HepG2 (cell line): ENCODE data around the gene SOX12. TPM values are rescaled to one million over a fixed set of nuclear protein-coding genes. Genes with fewer than 3 reads are reported as not detected.

ENCODE experiments used
- AGO1 ChIP-seq: fragments of 200-400 bp; formaldehyde crosslinking; IDR thresholded peaks from 2 replicates; pipeline ENCODE4 v1.6.1; 2017; ENCODE audit warnings: mild to moderate bottlenecking, low read depth, low read length, moderate library complexity; ENCODE audit not compliant: poor library complexity, severe bottlenecking
- ATF7 ChIP-seq, 2 experiments: fragments of 450-650 bp in 1 of 2; sonication (generic) in 1 of 2; formaldehyde crosslinking in 1 of 2; IDR thresholded peaks; 2 replicates each; pipeline versions ENCODE4 v1.4.0 to v1.6.1; 2016 to 2020; ENCODE audit warnings: antibody characterized with exemption in 1 of 2, mild to moderate bottlenecking in 1 of 2, missing genetic modification reagents in 1 of 2
- ATM ChIP-seq: fragments of 450-650 bp; IDR thresholded peaks from 2 replicates; pipeline ENCODE4 v1.7.1; 2017; ENCODE audit warnings: mild to moderate bottlenecking, borderline replicate concordance
- CEBPZ ChIP-seq: IDR thresholded peaks from 2 replicates; pipeline ENCODE4 v1.6.1; 2012; ENCODE audit warnings: low read length, improper control_type of control experiment
- DNMT3B ChIP-seq: conservative IDR thresholded peaks from 2 replicates; pipeline ENCODE4 v1.6.1; 2016; ENCODE audit warnings: missing biosample characterization, control low read depth
- FOXM1 ChIP-seq: sonication (generic); formaldehyde crosslinking; IDR thresholded peaks from 2 replicates; pipeline ENCODE4 v1.5.0; 2020; ENCODE audit warnings: missing genetic modification reagents
- ISL2 ChIP-seq: sonication (generic); formaldehyde crosslinking; IDR thresholded peaks from 2 replicates; pipeline ENCODE4 v1.5.0; 2020; ENCODE audit warnings: missing genetic modification reagents
- MAZ ChIP-seq, 2 experiments: sonication (generic) in 1 of 2; formaldehyde crosslinking in 1 of 2; IDR thresholded peaks; 2 replicates each; pipeline versions ENCODE4 v1.5.0 to v1.6.1; 2012 to 2020; ENCODE audit warnings: low read depth in 2 of 2, mild to moderate bottlenecking in 2 of 2, borderline replicate concordance in 1 of 2, improper control_type of control experiment in 1 of 2, low read length in 1 of 2, missing genetic modification reagents in 1 of 2, moderate library complexity in 1 of 2
- MIXL1 ChIP-seq: IDR thresholded peaks from 2 replicates; pipeline ENCODE4 v1.6.1; 2016
- NAIF1 ChIP-seq: sonication (generic); formaldehyde crosslinking; IDR thresholded peaks from 2 replicates; pipeline ENCODE4 v1.5.0; 2020; ENCODE audit warnings: mild to moderate bottlenecking, missing genetic modification reagents, borderline replicate concordance
- PBX2 ChIP-seq: IDR thresholded peaks from 2 replicates; pipeline ENCODE4 v1.6.1; 2016; ENCODE audit warnings: control low read depth
- ZBTB3 ChIP-seq: sonication (generic); formaldehyde crosslinking; IDR thresholded peaks from 2 replicates; pipeline ENCODE4 v1.4.0; 2020; ENCODE audit warnings: low read depth, mild to moderate bottlenecking, moderate library complexity, missing genetic modification reagents, borderline replicate concordance
- ZFP36L1 ChIP-seq: sonication (generic); formaldehyde crosslinking; IDR thresholded peaks from 2 replicates; pipeline ENCODE4 v1.8.0; 2022; ENCODE audit warnings: mild to moderate bottlenecking, missing genetic modification reagents, moderate library complexity
- ZKSCAN1 ChIP-seq: fragments of 150-350 bp; IDR thresholded peaks from 2 replicates; pipeline ENCODE4 v1.6.1; 2014; ENCODE audit warnings: low read length
- ZNF275 ChIP-seq: sonication (generic); formaldehyde crosslinking; IDR thresholded peaks from 2 replicates; pipeline ENCODE4 v1.8.0; 2022; ENCODE audit warnings: missing genetic modification reagents, mild to moderate bottlenecking, inconsistent platforms, borderline replicate concordance
- ZNF326 ChIP-seq: sonication (generic); formaldehyde crosslinking; IDR thresholded peaks from 2 replicates; pipeline ENCODE4 v1.4.0; 2020; ENCODE audit warnings: missing genetic modification reagents, borderline replicate concordance
- ZNF354B ChIP-seq: sonication (generic); formaldehyde crosslinking; IDR thresholded peaks from 2 replicates; pipeline ENCODE4 v1.8.0; 2022; ENCODE audit warnings: mild to moderate bottlenecking, missing genetic modification reagents
- ZNF362 ChIP-seq: sonication (generic); formaldehyde crosslinking; IDR thresholded peaks from 2 replicates; pipeline ENCODE4 v1.4.0; 2020; ENCODE audit warnings: missing genetic modification reagents, mild to moderate bottlenecking, borderline replicate concordance
- ZNF552 ChIP-seq: sonication (generic); formaldehyde crosslinking; IDR thresholded peaks from 2 replicates; pipeline ENCODE4 v1.9.0; 2022; ENCODE audit warnings: missing genetic modification reagents, mild to moderate bottlenecking, borderline replicate concordance
- polyA plus RNA-seq, 8 experiments: library from polyadenylated mRNA; depleted of rRNA in 3 of 8; stranded (reverse) in 7 of 8; unstranded in 1 of 8; fragments of >200 nt; fragmentation: Illumina TruSeq in 4 of 8; extraction: Trizol in 4 of 8; gene quantifications; 2 replicates each; pipeline versions ENCODE4 v1.2.1 to v1.2.3, GENCODE V29; 2011 to 2016; ENCODE audit warnings: low read depth in 4 of 8, missing spikeins in 1 of 8, mixed read lengths in 1 of 8; ENCODE audit not compliant: insufficient read depth in 1 of 8
- total RNA-seq, 5 experiments: library from RNA; depleted of rRNA; stranded (reverse); fragments of >200 nt; fragmentation: Illumina TruSeq; extraction: Trizol; gene quantifications; 2 replicates each; pipeline ENCODE4 v1.2.3, GENCODE V29; 2016; ENCODE audit warnings: low read depth in 1 of 5
- TF ChIP-seq, protein P1 (sequence below): sonication (generic); formaldehyde crosslinking; IDR thresholded peaks from 2 replicates; pipeline ENCODE4 v1.5.0; 2020; ENCODE audit warnings: mild to moderate bottlenecking, low read depth, missing genetic modification reagents, borderline replicate concordance

Gene SOX12
- total and polyA plus RNA-seq, 2 of the 13 experiments (the other 11 are each of a cell fraction or from before 2014, with no cell fraction given), result 10.0 to 18.7 TPM

DNA sequence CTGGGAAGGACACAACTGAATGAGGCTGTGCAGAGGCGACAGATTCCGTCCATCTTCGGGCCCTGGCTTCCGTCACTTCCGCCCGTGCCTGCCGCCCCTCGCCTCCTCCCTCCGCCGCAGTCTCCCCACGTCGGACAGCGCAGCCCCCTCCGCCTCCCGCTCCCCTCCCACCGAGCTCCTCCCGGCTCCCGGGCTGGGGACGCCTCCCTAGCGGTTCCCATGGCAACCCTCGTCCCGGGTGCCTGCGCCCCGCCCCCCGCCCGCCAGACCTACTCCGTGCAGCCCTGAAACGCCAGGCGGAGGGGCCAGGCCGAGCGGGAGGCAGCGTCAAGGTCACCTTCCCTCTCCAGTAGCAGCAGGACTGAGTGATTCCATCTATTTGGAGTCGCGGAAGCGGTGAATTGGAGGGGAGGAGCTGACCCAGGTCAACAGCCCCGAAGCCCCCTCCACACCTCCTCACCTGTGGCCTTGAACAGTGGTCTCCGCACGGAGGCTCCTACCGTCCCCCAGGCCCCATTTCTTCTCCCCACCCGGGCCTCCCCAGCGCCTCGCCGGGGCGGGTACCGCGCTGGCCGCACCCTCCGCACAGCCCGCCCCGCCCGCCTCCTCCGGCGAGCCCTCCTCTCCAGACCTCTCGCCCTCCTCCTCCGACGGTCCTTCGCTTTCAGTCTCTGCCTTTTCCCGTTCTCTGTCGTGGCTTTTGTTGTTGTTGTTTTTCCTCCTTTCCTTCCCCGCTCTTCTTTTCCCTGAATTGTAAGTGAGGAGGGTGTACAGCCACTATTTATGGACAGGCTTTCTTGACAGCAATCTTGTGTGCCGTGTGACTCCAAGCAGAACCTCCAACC lies 22.5 kb downstream of the SOX12 start (continued):
- TF ChIP-seq CEBPZ, result no peak
- TF ChIP-seq DNMT3B, result peak; percentile 72; the same call in 1 of the 2 replicates
- TF ChIP-seq ATF7 (IDR thresholded peaks at IDR 0.05), result no peak; the same call in 1 of the 2 replicates
- TF ChIP-seq ATF7 (CRISPR knock-in tag; IDR thresholded peaks at IDR 0.05), result peak; percentile 77; the same call in 1 of the 2 replicates
- 0 out of 2 replicates have a peak, but pooled peaks have one; percentile 67 for TF ChIP-seq ZNF354B (CRISPR knock-in tag)
- peak; percentile 82; the same call in 1 of the 2 replicates for TF ChIP-seq ZNF552
- TF ChIP-seq ZNF326 (CRISPR knock-in tag), result peak; percentile 55; the same call in 1 of the 2 replicates
- TF ChIP-seq MIXL1 (CRISPR knock-in tag), result peak; percentile 81
- peak; percentile 69 for TF ChIP-seq AGO1
- peak; percentile 86 for TF ChIP-seq ZFP36L1 (CRISPR knock-in tag)
- peak; percentile 48; the same call in 1 of the 2 replicates for TF ChIP-seq PBX2
- no peak for TF ChIP-seq FOXM1
- peak; percentile 97 for TF ChIP-seq ZKSCAN1
- TF ChIP-seq ZNF275, result peak; percentile 97; the same call in 1 of the 2 replicates
- TF ChIP-seq, protein P1, sequence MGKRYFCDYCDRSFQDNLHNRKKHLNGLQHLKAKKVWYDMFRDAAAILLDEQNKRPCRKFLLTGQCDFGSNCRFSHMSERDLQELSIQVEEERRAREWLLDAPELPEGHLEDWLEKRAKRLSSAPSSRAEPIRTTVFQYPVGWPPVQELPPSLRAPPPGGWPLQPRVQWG (CRISPR knock-in tag), result no peak
- TF ChIP-seq MAZ (IDR thresholded peaks at IDR 0.05; ENCODE audit: borderline replicate concordance, low read depth, low read length), result peak; percentile 100
- TF ChIP-seq MAZ (CRISPR knock-in tag; IDR thresholded peaks at IDR 0.05; ENCODE audit: low read depth), result peak; percentile 100
- TF ChIP-seq ZBTB3, result no peak; the same call in 1 of the 2 replicates
- peak; percentile 94 for TF ChIP-seq ISL2 (CRISPR knock-in tag)
- no peak for TF ChIP-seq ATM
- peak; percentile 86 for TF ChIP-seq ZNF362 (CRISPR knock-in tag)
- TF ChIP-seq NAIF1 (CRISPR knock-in tag), result peak; percentile 89; the same call in 1 of the 2 replicates
